Smooth muscle cell (in vitro differentiated cells): Measurements from ENCODE around the gene STARD3. TPM values are rescaled to one million over a fixed set of nuclear protein-coding genes. Genes with fewer than 3 reads are reported as not detected.

Experiments
- DNase-seq: peaks from one replicate; lab custom pipeline; 2025; ENCODE audit not compliant: unreplicated experiment; lab: John Stamatoyannopoulos, UW
- H2AFZ ChIP-seq: fragments of 200-600 bp; sonication (generic); 2 replicates; pipeline ENCODE4 v1.6.0; 2016; ENCODE audit warnings: antibody characterized with exemption, low read depth, mild to moderate bottlenecking
- H3F3A ChIP-seq: fragments of 200-600 bp; sonication (generic); 2 replicates; pipeline ENCODE4 v1.6.0; 2017; ENCODE audit warnings: antibody characterized with exemption, low read depth
- H3K27ac ChIP-seq: fragments of 200-600 bp; sonication (generic); 2 replicates; pipeline ENCODE4 v1.5.1; 2016; ENCODE audit warnings: low read depth, mild to moderate bottlenecking
- H3K27me3 ChIP-seq: fragments of 200-600 bp; sonication (generic); 2 replicates; pipeline ENCODE4 v1.6.1; 2016; ENCODE audit warnings: low read depth, mild to moderate bottlenecking
- H3K36me3 ChIP-seq: fragments of 200-600 bp; sonication (generic); 2 replicates; pipeline ENCODE4 v1.5.1; 2016; ENCODE audit warnings: low read depth
- H3K4me1 ChIP-seq: fragments of 200-600 bp; sonication (generic); 2 replicates; pipeline ENCODE4 v1.5.1; 2016; ENCODE audit warnings: low read depth
- H3K4me2 ChIP-seq: fragments of 200-600 bp; sonication (generic); 2 replicates; pipeline ENCODE4 v1.6.0; 2016; ENCODE audit warnings: mild to moderate bottlenecking
- H3K4me3 ChIP-seq: fragments of 200-600 bp; sonication (generic); 2 replicates; pipeline ENCODE4 v1.5.1; 2016; ENCODE audit warnings: mild to moderate bottlenecking
- H3K79me2 ChIP-seq: fragments of 200-600 bp; sonication (generic); 2 replicates; pipeline ENCODE4 v1.6.0; 2016; ENCODE audit warnings: low read depth, mild to moderate bottlenecking
- H3K9ac ChIP-seq: fragments of 200-600 bp; sonication (generic); 2 replicates; pipeline ENCODE4 v1.6.0; 2016; ENCODE audit warnings: low read depth
- H3K9me3 ChIP-seq: fragments of 200-600 bp; sonication (generic); replicated peaks from 2 replicates; pipeline ENCODE4 v1.5.1; 2016; ENCODE audit warnings: low read depth
- H4K20me1 ChIP-seq: fragments of 200-600 bp; sonication (generic); 2 replicates; pipeline ENCODE4 v1.6.0; 2016; ENCODE audit warnings: low read depth
- WGBS: methylation state at CpG from one replicate; pipeline ENCODE4 v1.1.7; 2016; ENCODE audit warnings: low lambda C conversion rate; 5-methylcytosine and 5-hydroxymethylcytosine counted together
- polyA plus RNA-seq: library from polyadenylated mRNA; unstranded; fragments of >200 nt; fragmentation: Nextera tagmentation; extraction: Ambion mirVana; gene quantifications from 2 replicates; pipeline ENCODE4 v1.2.1, GENCODE V29; 2016
- total RNA-seq: library from RNA; depleted of rRNA; stranded (reverse); fragments of >200 nt; gene quantifications from 2 replicates; pipeline ENCODE4 v1.2.3, GENCODE V29; 2014
- TF ChIP-seq, protein P1 (sequence below): fragments of 200-600 bp; sonication (generic); IDR thresholded peaks from 2 replicates; pipeline ENCODE4 v1.5.1; 2017; ENCODE audit warnings: borderline replicate concordance, mild to moderate bottlenecking, antibody characterized with exemption; ENCODE audit not compliant: insufficient read depth, poor library complexity, severe bottlenecking

The STARD3 gene
- total and polyA plus RNA-seq, 2 experiments from 2014 or later: 37.5 to 53.3 TPM

DNA sequence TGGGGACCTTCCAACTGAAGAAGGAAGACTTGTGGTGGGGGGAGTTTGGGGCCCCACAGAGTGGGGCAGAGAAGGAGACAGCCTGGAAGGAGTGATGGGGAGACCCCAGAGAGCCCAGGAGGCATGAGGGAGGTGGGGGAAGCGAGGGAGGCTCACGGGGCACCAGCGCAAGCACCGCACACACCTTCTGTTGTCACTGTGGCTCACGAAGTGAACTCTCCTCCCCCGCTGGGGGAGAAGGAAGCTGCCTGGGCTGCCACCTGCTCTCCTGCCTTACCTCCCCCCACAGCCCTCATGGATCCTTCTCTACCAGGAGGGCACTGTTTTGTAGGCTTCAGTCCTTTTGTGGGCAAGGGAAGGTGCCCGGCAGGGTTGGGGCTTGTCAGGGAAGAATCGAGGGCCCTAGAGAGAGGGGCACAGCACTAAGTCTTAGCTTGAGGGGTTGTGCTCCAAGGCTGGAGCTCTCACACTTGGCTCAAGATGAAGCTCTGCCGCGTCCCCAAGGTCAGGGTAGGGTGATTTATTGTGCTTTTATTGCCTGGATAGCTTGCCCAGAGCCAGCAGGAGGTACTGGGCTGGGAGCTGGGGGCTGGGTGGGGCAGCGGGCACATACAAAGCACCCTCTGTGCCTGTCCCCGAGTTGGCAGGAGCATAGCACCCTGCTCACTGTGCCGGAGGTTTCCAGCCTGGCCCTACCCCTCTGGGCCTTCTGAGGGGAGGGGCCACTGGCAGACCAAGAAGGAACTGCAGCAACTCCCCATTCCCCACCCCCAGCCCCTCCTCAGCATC lies 4.6 kb upstream of the STARD3 start:
- peaks cover 2% of the 10 kb centered on the region for H3K79me2 ChIP-seq
- no peaks in the 10 kb centered on the region for H4K20me1 ChIP-seq
- no peak overlapping the region for H3K4me2 ChIP-seq
- no peak for DNase-seq
- 58% methylated on average over 9 of the region's 13 CpGs for WGBS
- peaks cover 49% of the 10 kb centered on the region for H3K27me3 ChIP-seq
- H2AFZ ChIP-seq: no peak overlapping the region
- no peaks in the 10 kb centered on the region for H3F3A ChIP-seq
- H3K9me3 ChIP-seq: no peaks in the 10 kb centered on the region
- no peaks in the 10 kb centered on the region for H3K36me3 ChIP-seq
- H3K9ac ChIP-seq: no peak overlapping the region
- no peak overlapping the region for H3K27ac ChIP-seq
- peaks cover 16% of the 10 kb centered on the region for H3K4me1 ChIP-seq
- no peak overlapping the region for H3K4me3 ChIP-seq
- TF ChIP-seq, protein P1, sequence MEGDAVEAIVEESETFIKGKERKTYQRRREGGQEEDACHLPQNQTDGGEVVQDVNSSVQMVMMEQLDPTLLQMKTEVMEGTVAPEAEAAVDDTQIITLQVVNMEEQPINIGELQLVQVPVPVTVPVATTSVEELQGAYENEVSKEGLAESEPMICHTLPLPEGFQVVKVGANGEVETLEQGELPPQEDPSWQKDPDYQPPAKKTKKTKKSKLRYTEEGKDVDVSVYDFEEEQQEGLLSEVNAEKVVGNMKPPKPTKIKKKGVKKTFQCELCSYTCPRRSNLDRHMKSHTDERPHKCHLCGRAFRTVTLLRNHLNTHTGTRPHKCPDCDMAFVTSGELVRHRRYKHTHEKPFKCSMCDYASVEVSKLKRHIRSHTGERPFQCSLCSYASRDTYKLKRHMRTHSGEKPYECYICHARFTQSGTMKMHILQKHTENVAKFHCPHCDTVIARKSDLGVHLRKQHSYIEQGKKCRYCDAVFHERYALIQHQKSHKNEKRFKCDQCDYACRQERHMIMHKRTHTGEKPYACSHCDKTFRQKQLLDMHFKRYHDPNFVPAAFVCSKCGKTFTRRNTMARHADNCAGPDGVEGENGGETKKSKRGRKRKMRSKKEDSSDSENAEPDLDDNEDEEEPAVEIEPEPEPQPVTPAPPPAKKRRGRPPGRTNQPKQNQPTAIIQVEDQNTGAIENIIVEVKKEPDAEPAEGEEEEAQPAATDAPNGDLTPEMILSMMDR: no peak

GRCh38 chr17:39633570-39634183 lies 3.3 kb upstream of the STARD3 start:
- Histone ChIP-seq H2AFZ (no peak overlapping the region), H3K27me3 (peaks cover 36% of the 10 kb centered on the region), H3K36me3 (no peaks in the 10 kb centered on the region), H3F3A (no peaks in the 10 kb centered on the region), H3K9ac (no peak overlapping the region), H4K20me1 (peaks cover 5% of the 10 kb centered on the region), H3K79me2 (peaks cover 14% of the 10 kb centered on the region), H3K4me3 (no peak overlapping the region), H3K4me2 (no peak overlapping the region), H3K4me1 (peaks cover 15% of the 10 kb centered on the region), H3K27ac (no peak overlapping the region), H3K9me3 (no peaks in the 10 kb centered on the region)
- WGBS: 86% methylated on average over 8 of the region's 8 CpGs
- DNase-seq: no peak
- TF ChIP-seq, protein P1: no peak

DNA sequence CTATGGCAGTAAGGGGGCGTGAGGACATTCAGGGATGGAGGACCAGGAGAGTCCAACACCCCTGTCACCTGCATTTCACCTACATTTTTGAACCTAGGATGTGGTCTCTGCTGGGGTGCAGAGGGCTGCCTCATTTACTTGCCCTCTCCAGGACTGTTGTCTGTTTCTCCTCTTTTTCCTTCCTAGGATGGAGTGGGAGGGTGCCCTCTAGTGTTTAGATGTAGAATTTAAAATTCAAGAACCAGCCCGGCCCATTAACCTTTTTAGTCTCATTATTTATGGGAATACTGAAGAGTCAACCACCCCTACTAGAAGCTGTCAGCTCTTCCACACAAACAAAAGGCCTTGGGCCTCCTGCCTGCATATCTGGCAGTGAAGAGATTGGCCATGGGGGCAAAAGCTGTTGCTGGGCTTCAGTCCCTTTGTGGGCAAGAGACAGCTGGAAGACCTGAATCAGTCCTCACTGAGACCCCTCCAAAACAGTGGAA lies 2.5 kb upstream of the STARD3 start:
- DNase-seq: no peak
- 41% methylated on average over 2 of the region's 2 CpGs for WGBS

More for the DNA sequence above, 2.5 kb upstream of the STARD3 start:
- H3K9me3 ChIP-seq: no peaks in the 10 kb centered on the region
- H4K20me1 ChIP-seq: peaks cover 10% of the 10 kb centered on the region
- peaks cover 28% of the 10 kb centered on the region for H3K27me3 ChIP-seq
- H2AFZ ChIP-seq: no peak overlapping the region
- no peak overlapping the region for H3K4me2 ChIP-seq
- TF ChIP-seq, protein P1: peak; percentile 70
- H3K4me3 ChIP-seq: no peak overlapping the region
- peaks cover 22% of the 10 kb centered on the region for H3K79me2 ChIP-seq
- H3F3A ChIP-seq: no peaks in the 10 kb centered on the region
- H3K36me3 ChIP-seq: no peaks in the 10 kb centered on the region
- H3K27ac ChIP-seq: no peak overlapping the region
- peaks cover 13% of the 10 kb centered on the region for H3K4me1 ChIP-seq
- no peak overlapping the region for H3K9ac ChIP-seq
